Activated CD8-positive, alpha-beta memory T cell treated with anti-CD3 and anti-CD28 coated beads, Interleukin-2, amount 10 ng/mL, durations not matched to agents 7 days and 5 days (primary cell): ENCODE data around the gene WWC2. TPM values are rescaled to one million over a fixed set of nuclear protein-coding genes. Genes with fewer than 3 reads are reported as not detected.

Source experiments
- ATAC-seq: fragments of 150-1000 bp; cut with Tn5 transposase; one replicate; pipeline ENCODE4 v1.10.0; 2021; ENCODE audit warnings: moderate library complexity
- CTCF ChIA-PET: fragments of 350-600 bp; sonication (Branson Sonifier 250); formaldehyde crosslinking; loops from one replicate; lab custom pipeline; 2021; ENCODE audit warnings: antibody characterized with exemption; lab: Charles Lee
- DNase-seq: peaks from one replicate; pipeline ENCODE4 v3.0.0-alpha.2; 2020
- H3K27ac Mint-ChIP-seq: one replicate; pipeline ENCODE4 v1.8.0; 2021; ENCODE audit warnings: mild to moderate bottlenecking, mixed read lengths
- H3K27me3 Mint-ChIP-seq: one replicate; pipeline ENCODE4 v1.8.0; 2021; ENCODE audit warnings: mixed read lengths
- H3K36me3 Mint-ChIP-seq: one replicate; pipeline ENCODE4 v1.8.0; 2021; ENCODE audit warnings: mild to moderate bottlenecking, mixed read lengths
- H3K4me1 Mint-ChIP-seq: one replicate; pipeline ENCODE4 v1.8.0; 2021; ENCODE audit warnings: mixed read lengths
- H3K4me3 Mint-ChIP-seq: one replicate; pipeline ENCODE4 v1.8.0; 2021; ENCODE audit warnings: mild to moderate bottlenecking, moderate library complexity, mixed read lengths
- H3K9me3 Mint-ChIP-seq: one replicate; pipeline ENCODE4 v1.8.0; 2022; ENCODE audit warnings: low read depth, mixed read lengths
- total RNA-seq, 2 experiments: library from RNA; stranded (reverse); gene quantifications; one replicate each; pipeline ENCODE4 v1.2.3, GENCODE V29; 2021

WWC2 gene
- total RNA-seq, 2 experiments from 2014 or later = 0.05 to 0.20 TPM

DNA sequence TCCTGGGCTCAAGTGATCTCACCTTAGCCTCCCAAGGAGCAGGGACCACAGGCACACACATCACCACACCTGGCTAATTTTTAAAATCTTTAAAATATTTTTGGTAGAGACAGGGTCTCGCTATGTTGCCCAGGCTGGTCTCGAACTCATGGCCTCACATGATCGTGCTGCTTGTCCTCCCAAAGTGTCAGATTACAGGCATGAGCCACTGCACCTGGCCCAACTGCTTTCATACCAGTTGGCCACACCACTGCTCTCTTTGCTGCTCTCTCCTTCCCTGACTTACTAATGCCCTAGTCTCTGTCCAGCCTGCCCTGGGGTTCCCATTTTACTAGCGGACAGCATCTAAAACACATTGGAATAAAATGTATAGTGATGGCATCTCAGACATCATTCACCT, 153.9 kb downstream of the WWC2 start:
- Mint-ChIP-seq H3K4me3 (no peak overlapping the region), H3K4me1 (no peaks in the 10 kb centered on the region), H3K27ac (no peak overlapping the region), H3K36me3 (no peaks in the 10 kb centered on the region), H3K9me3 (no peaks in the 10 kb centered on the region), H3K27me3 (peaks cover 36% of the 10 kb centered on the region)
- DNase-seq = no peak
- ATAC-seq = no peak
- CTCF ChIA-PET = interaction anchor here (5.8 kb wide), 1 partner anchor 9 kb away, joined by 26 read pairs; no protein-coding TSS in a partner anchor

GRCh38 chr4:183253451-183253850, 154.4 kb downstream of the WWC2 start:
- CTCF ChIA-PET = interaction anchor here (1.3 to 5.8 kb wide), 3 partner anchors 9 to 180 kb away, joined by 3 to 26 read pairs (median 5); no protein-coding TSS in a partner anchor
- DNase-seq (no peak), ATAC-seq (no peak)
- peaks cover 36% of the 10 kb centered on the region for H3K27me3 Mint-ChIP-seq
- no peak overlapping the region for H3K4me3 Mint-ChIP-seq
- no peaks in the 10 kb centered on the region for H3K36me3 Mint-ChIP-seq
- no peaks in the 10 kb centered on the region for H3K4me1 Mint-ChIP-seq
- H3K9me3 Mint-ChIP-seq = no peaks in the 10 kb centered on the region
- no peak overlapping the region for H3K27ac Mint-ChIP-seq

GRCh38 chr4:183254162-183254561, 155.1 kb downstream of the WWC2 start:
- H3K27me3 Mint-ChIP-seq = peaks cover 36% of the 10 kb centered on the region
- no peaks in the 10 kb centered on the region for H3K36me3 Mint-ChIP-seq
- DNase-seq (no peak), ATAC-seq (no peak)
- H3K4me1 Mint-ChIP-seq = no peaks in the 10 kb centered on the region
- no peak overlapping the region for H3K4me3 Mint-ChIP-seq
- H3K9me3 Mint-ChIP-seq = no peaks in the 10 kb centered on the region
- CTCF ChIA-PET = interaction anchor here (1.3 to 1.5 kb wide), 2 partner anchors 8 to 181 kb away, joined by 3 to 5 read pairs; no protein-coding TSS in a partner anchor
- H3K27ac Mint-ChIP-seq = no peak overlapping the region

- CTCF ChIA-PET = interaction anchor here (0.6 to 3.5 kb wide), 3 partner anchors 11 to 318 kb away, joined by 3 to 29 read pairs (median 26); no protein-coding TSS in a partner anchor
- H3K9me3 Mint-ChIP-seq = no peaks in the 10 kb centered on the region
- no peak overlapping the region for H3K27ac Mint-ChIP-seq
- H3K36me3 Mint-ChIP-seq = no peaks in the 10 kb centered on the region
- ATAC-seq = no peak
- H3K27me3 Mint-ChIP-seq = peaks cover 33% of the 10 kb centered on the region
- DNase-seq = no peak
- H3K4me3 Mint-ChIP-seq = no peak overlapping the region
- H3K4me1 Mint-ChIP-seq = no peaks in the 10 kb centered on the region
These were observed 156.4 kb downstream of the WWC2 start for GRCh38 chr4:183255487-183255886.

GRCh38 chr4:183256343-183256742, 157.3 kb downstream of the WWC2 start:
- no peaks in the 10 kb centered on the region for H3K36me3 Mint-ChIP-seq

DNA sequence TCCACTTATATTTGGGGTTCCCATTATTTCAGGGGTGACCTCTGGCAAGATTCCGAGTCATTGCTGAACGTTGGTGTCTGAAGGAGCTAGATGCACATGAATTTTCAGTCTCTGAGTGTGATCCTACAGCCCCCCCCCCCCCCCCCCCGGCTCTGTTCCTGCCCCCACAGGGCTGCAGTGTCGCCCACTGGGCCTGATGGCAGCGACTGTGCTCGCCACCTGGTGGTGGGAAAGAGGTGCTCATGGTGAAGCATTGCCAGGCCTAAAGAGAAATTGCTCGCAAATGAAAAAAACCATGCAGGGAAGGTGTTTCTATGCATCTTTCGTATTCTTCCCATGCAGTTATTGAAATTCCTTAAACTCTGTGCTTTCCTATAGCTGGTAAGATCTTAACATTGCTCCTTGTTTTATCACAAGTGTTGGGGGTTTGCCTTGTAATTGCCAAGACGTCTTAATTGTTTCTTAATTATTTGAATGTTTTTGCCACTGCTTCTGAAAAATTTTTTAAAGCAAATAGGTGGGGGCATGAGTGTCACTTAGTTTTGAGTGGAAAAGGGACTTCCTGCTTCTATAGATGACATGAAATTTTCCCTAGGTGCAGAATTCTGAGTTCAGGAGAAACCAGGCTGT, 157.8 kb downstream of the WWC2 start:
- Mint-ChIP-seq H3K27me3 (peaks cover 30% of the 10 kb centered on the region), H3K27ac (no peak overlapping the region), H3K36me3 (no peaks in the 10 kb centered on the region), H3K4me1 (no peaks in the 10 kb centered on the region), H3K4me3 (no peak overlapping the region), H3K9me3 (no peaks in the 10 kb centered on the region)
- CTCF ChIA-PET = interaction anchor here (0.7 to 3.5 kb wide), 10 partner anchors 31 to 530 kb away, joined by 3 to 29 read pairs (median 3); no protein-coding TSS in a partner anchor
- DNase-seq (peak; percentile 47), ATAC-seq (peak; percentile 67)

More at GRCh38 chr4:183256343-183256742, 157.3 kb downstream of the WWC2 start:
- Mint-ChIP-seq H3K4me1 (no peaks in the 10 kb centered on the region), H3K9me3 (no peaks in the 10 kb centered on the region), H3K27me3 (peaks cover 33% of the 10 kb centered on the region), H3K27ac (no peak overlapping the region), H3K4me3 (no peak overlapping the region)
- DNase-seq (no peak), ATAC-seq (no peak)
- CTCF ChIA-PET = interaction anchor here (0.7 to 3.5 kb wide), 10 partner anchors 31 to 531 kb away, joined by 3 to 29 read pairs (median 3); no protein-coding TSS in a partner anchor

- Mint-ChIP-seq H3K27ac (no peak overlapping the region), H3K36me3 (no peaks in the 10 kb centered on the region), H3K27me3 (peaks cover 24% of the 10 kb centered on the region), H3K9me3 (no peaks in the 10 kb centered on the region), H3K4me1 (peaks cover 5% of the 10 kb centered on the region), H3K4me3 (no peak overlapping the region)
- DNase-seq (no peak), ATAC-seq (no peak)
- CTCF ChIA-PET = interaction anchor here (2.8 to 3.5 kb wide), 2 partner anchors 183 to 320 kb away, joined by 26 to 29 read pairs; no protein-coding TSS in a partner anchor
These were observed 158.8 kb downstream of the WWC2 start for GRCh38 chr4:183257808-183258207.

GRCh38 chr4:183260491-183261151, 161.6 kb downstream of the WWC2 start:
- ATAC-seq = no peak
- peaks cover 20% of the 10 kb centered on the region for H3K27me3 Mint-ChIP-seq

GRCh38 chr4:183261953-183262775, 163.1 kb downstream of the WWC2 start:
- H3K27ac Mint-ChIP-seq = no peak overlapping the region
- peaks cover 27% of the 10 kb centered on the region for H3K27me3 Mint-ChIP-seq
- peaks cover 5% of the 10 kb centered on the region for H3K4me1 Mint-ChIP-seq
- no peaks in the 10 kb centered on the region for H3K36me3 Mint-ChIP-seq
- no peaks in the 10 kb centered on the region for H3K9me3 Mint-ChIP-seq
- DNase-seq = peak; percentile 80
- no peak overlapping the region for H3K4me3 Mint-ChIP-seq
- peak; percentile 91 for ATAC-seq
- CTCF ChIA-PET = interaction anchor here (0.6 to 5.1 kb wide), 24 partner anchors 8 to 338 kb away, joined by 3 to 60 read pairs (median 3); no protein-coding TSS in a partner anchor

More at GRCh38 chr4:183260491-183261151, 161.6 kb downstream of the WWC2 start:
- Mint-ChIP-seq H3K27ac (no peak overlapping the region), H3K4me1 (peaks cover 5% of the 10 kb centered on the region), H3K9me3 (no peaks in the 10 kb centered on the region), H3K4me3 (no peak overlapping the region), H3K36me3 (no peaks in the 10 kb centered on the region)
- CTCF ChIA-PET = interaction anchor here (2.0 to 5.1 kb wide), 3 partner anchors 10 to 321 kb away, joined by 10 to 60 read pairs (median 15); no protein-coding TSS in a partner anchor
- DNase-seq = no peak

DNA sequence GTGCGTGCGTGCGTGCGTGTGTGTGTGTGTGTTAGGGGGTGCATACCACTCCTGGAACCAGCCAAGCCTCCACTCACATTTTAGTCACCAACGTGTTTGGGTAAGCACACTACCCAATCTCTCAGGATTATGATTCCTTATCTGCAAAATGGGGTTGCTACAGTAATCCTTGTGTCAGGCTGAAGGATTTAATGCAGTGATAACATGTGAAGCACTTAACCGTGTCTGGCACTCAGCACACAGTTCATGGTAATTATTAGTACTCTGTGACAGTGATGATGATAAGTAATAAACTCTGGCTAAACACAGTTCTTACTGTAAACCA, 163.7 kb downstream of the WWC2 start:
- CTCF ChIA-PET = interaction anchor here (0.6 to 5.1 kb wide), 16 partner anchors 8 to 339 kb away, joined by 3 to 60 read pairs (median 4); no protein-coding TSS in a partner anchor
- ATAC-seq (no peak), DNase-seq (no peak)
- H3K4me3 Mint-ChIP-seq = no peak overlapping the region
- peaks cover 21% of the 10 kb centered on the region for H3K27me3 Mint-ChIP-seq
- H3K27ac Mint-ChIP-seq = no peak overlapping the region
- H3K36me3 Mint-ChIP-seq = no peaks in the 10 kb centered on the region
- no peaks in the 10 kb centered on the region for H3K9me3 Mint-ChIP-seq
- peaks cover 5% of the 10 kb centered on the region for H3K4me1 Mint-ChIP-seq

- Mint-ChIP-seq H3K27ac (no peak overlapping the region), H3K9me3 (no peaks in the 10 kb centered on the region), H3K4me1 (peaks cover 5% of the 10 kb centered on the region), H3K27me3 (peaks cover 18% of the 10 kb centered on the region), H3K36me3 (no peaks in the 10 kb centered on the region), H3K4me3 (no peak overlapping the region)
- CTCF ChIA-PET = interaction anchor here (1.6 to 5.1 kb wide), 4 partner anchors 14 to 340 kb away, joined by 4 to 60 read pairs (median 30); no protein-coding TSS in a partner anchor
- DNase-seq (no peak), ATAC-seq (no peak)
These were observed 164.8 kb downstream of the WWC2 start for GRCh38 chr4:183263787-183264386.

DNA sequence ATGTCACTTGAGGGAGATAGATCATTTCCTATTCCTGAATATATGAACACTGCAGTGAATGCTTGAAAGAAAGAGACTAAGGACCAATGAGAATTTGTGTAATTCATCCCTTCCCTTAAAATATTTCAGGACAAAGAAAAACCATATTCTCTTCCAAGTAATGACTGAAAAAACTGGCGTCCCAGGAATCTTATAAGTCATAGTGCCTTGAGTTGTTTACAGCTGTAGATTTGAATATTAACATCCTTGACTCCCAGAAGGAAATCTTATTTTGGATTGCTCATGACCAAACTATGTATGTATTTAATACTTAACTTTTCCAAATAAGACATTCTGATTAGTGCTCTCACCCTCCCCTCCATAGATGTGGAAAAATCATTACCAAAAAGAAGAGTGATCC, 165.6 kb downstream of the WWC2 start:
- H3K36me3 Mint-ChIP-seq = no peaks in the 10 kb centered on the region
- no peak for DNase-seq
- ATAC-seq = no peak
- H3K9me3 Mint-ChIP-seq = no peaks in the 10 kb centered on the region
- H3K27me3 Mint-ChIP-seq = peaks cover 14% of the 10 kb centered on the region
- no peak overlapping the region for H3K27ac Mint-ChIP-seq
- no peak overlapping the region for H3K4me3 Mint-ChIP-seq
- CTCF ChIA-PET = interaction anchor here (1.1 to 1.6 kb wide), 2 partner anchors 15 to 191 kb away, joined by 4 to 5 read pairs; no protein-coding TSS in a partner anchor
- peaks cover 5% of the 10 kb centered on the region for H3K4me1 Mint-ChIP-seq
